ENCODE data around the gene RRAS2.

Gene RRAS2

DNA sequence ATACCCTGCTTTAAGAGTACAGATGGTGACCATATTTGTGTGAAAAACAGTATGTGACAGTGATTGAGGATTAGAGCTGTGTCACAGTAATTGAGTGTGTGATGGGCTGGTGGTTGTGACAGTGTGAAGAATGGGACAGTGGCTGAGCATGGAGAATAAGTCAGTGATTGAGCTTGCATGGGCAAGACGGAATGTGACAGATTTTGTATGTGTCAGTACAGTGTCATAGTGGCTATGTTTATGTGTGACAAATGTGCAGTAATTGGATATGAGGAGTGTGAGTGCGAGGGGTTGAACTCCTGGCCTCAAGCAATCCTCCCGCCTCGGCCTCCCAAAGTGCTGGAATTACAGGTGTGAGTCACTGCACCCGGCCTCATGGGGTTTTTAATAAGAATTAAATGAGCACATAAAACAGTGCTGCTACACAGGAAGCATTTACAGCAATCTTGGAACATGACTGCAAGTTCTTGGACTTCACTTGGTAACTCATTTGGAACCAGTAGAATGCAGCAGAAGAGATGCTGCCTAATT, 583 bp upstream of the RRAS2 start (continued):
- no peak for TF ChIP-seq MEIS1 (CRISPR knock-in tag; IDR thresholded peaks at IDR 0.05; ENCODE audit: borderline replicate concordance)
- TF ChIP-seq ZNF223 (tag by site-specific recombination; IDR thresholded peaks at IDR 0.05) = no peak
- TF ChIP-seq ZBTB48 (tag by site-specific recombination; IDR thresholded peaks at IDR 0.05) = 0 out of 2 replicates have a peak, but pooled peaks have one; percentile 8
- no peak for TF ChIP-seq TRIM28 (IDR thresholded peaks at IDR 0.05; ENCODE audit: borderline replicate concordance, low read length)
- peak; percentile 48 for TF ChIP-seq SETDB1 (IDR thresholded peaks at IDR 0.05; ENCODE audit: insufficient read length, low read length)
- TF ChIP-seq ZNF488 (tag by site-specific recombination; IDR thresholded peaks at IDR 0.05) = no peak
- TF ChIP-seq YY2 (tag by site-specific recombination; IDR thresholded peaks at IDR 0.05) = no peak
- peak; percentile 17; the same call in 1 of the 2 replicates for TF ChIP-seq ZNF2 (tag by site-specific recombination; IDR thresholded peaks at IDR 0.05)
- no peak for TF ChIP-seq ZFP41 (tag by site-specific recombination; IDR thresholded peaks at IDR 0.05; ENCODE audit: borderline replicate concordance)
- no peak for TF ChIP-seq ZNF16 (tag by site-specific recombination; IDR thresholded peaks at IDR 0.05; ENCODE audit: low read depth)
- no peak; the same call in 1 of the 2 replicates for TF ChIP-seq ZNF335 (tag by site-specific recombination; conservative IDR thresholded peaks at IDR 0.05)
- no peak for TF ChIP-seq ZNF24 (tag by site-specific recombination; IDR thresholded peaks at IDR 0.05)
- TF ChIP-seq ZNF18 (tag by site-specific recombination; IDR thresholded peaks at IDR 0.05) = peak; percentile 65
- no peak for TF ChIP-seq ZNF26 (tag by site-specific recombination; IDR thresholded peaks at IDR 0.05)
- TF ChIP-seq ZBTB44 (tag by site-specific recombination; IDR thresholded peaks at IDR 0.05) = peak; percentile 69
- TF ChIP-seq FEZF1 (tag by site-specific recombination; IDR thresholded peaks at IDR 0.05) = peak; percentile 8; the same call in 1 of the 2 replicates
- TF ChIP-seq ZNF664 (tag by site-specific recombination; IDR thresholded peaks at IDR 0.05) = peak; percentile 83
- no peak for TF ChIP-seq SP3 (tag by site-specific recombination; IDR thresholded peaks at IDR 0.05)
- TF ChIP-seq KLF16 (tag by site-specific recombination; IDR thresholded peaks at IDR 0.05) = no peak
- TF ChIP-seq ZNF843 (tag by site-specific recombination; IDR thresholded peaks at IDR 0.05) = peak; percentile 42; the same call in 1 of the 2 replicates
- TF ChIP-seq ZNF175 (tag by site-specific recombination; IDR thresholded peaks at IDR 0.05) = no peak
- TF ChIP-seq ZBTB11 (tag by site-specific recombination; conservative IDR thresholded peaks at IDR 0.05; ENCODE audit: low read depth) = no peak
- TF ChIP-seq OSR2 (tag by site-specific recombination; IDR thresholded peaks at IDR 0.05) = peak; percentile 54
- TF ChIP-seq GFI1B (tag by site-specific recombination; IDR thresholded peaks at IDR 0.05) = 0 out of 2 replicates have a peak, but pooled peaks have one; percentile 31
- TF ChIP-seq ZNF169 (tag by site-specific recombination; IDR thresholded peaks at IDR 0.05) = no peak
- no peak for TF ChIP-seq ZNF768 (tag by site-specific recombination; IDR thresholded peaks at IDR 0.05)
- 0 out of 2 replicates have a peak, but pooled peaks have one; percentile 29 for TF ChIP-seq ZSCAN23 (tag by site-specific recombination; IDR thresholded peaks at IDR 0.05)
- no peak for TF ChIP-seq ZNF837 (tag by site-specific recombination; IDR thresholded peaks at IDR 0.05)
- no peak for TF ChIP-seq EGR2 (tag by site-specific recombination; IDR thresholded peaks at IDR 0.05; ENCODE audit: low read depth)
- peak; percentile 81; the same call in 1 of the 2 replicates for TF ChIP-seq ZNF600 (tag by site-specific recombination; IDR thresholded peaks at IDR 0.05)
- peak; percentile 82; the same call in 1 of the 2 replicates for TF ChIP-seq BCL11A (tag by site-specific recombination; IDR thresholded peaks at IDR 0.05; ENCODE audit: low read depth)
- TF ChIP-seq HOXD13 (CRISPR knock-in tag; IDR thresholded peaks at IDR 0.05; ENCODE audit: borderline replicate concordance) = no peak
- TF ChIP-seq ZEB2 (tag by site-specific recombination; IDR thresholded peaks at IDR 0.05) = peak; percentile 62
- no peak for TF ChIP-seq ZNF792 (tag by site-specific recombination; IDR thresholded peaks at IDR 0.05)
